Measurements from ENCODE around the gene ZNF365. TPM values are rescaled to one million over a fixed set of nuclear protein-coding genes. Genes with fewer than 3 reads are reported as not detected.
"Not testable (repeated sequence)": the region's sequence is repeated elsewhere in the genome, so short reads cannot be mapped to it uniquely, and the experiment has no call there.

The ZNF365 gene
- polyA plus RNA-seq, 1 donor, result 0.48 TPM

DNA sequence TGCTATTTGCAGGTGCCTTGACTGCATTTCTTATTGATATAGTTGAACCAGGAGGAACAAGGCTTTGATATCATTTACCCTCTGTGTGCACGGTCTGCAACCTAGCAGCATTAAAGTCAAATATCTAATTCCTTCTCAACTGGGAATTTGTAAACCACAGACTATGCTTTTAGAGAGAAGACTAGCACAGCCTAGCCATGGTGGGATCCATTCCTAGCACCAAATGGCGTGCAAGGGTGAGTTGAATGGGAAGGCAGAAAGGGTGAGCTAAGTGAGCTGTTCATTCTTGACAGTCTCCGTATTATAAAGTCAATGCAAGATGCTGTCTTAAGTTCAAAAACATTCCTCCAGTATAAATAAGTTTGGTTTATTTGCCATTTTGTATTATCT lies 2.9 kb downstream of the ZNF365 start:
- DNase-seq, result no peak
- WGBS (ENCODE audit: insufficient coverage, low lambda C conversion rate), result no CpG with 5 or more reads among the region's 3 CpGs
- no peak overlapping the region for H3K4me3 ChIP-seq (ENCODE audit: low read length)
- peaks cover 5% of the 10 kb centered on the region for H3K4me1 ChIP-seq (ENCODE audit: control insufficient read depth, insufficient read depth, low read length)
- no peak overlapping the region for H3K27ac ChIP-seq (ENCODE audit: low read length)
- no peaks in the 10 kb centered on the region for H3K9me3 ChIP-seq (ENCODE audit: control insufficient read depth, low read depth, low read length)
- H3K27me3 ChIP-seq (ENCODE audit: control insufficient read depth, insufficient read depth, low read length), result peaks cover 39% of the 10 kb centered on the region
- no peaks in the 10 kb centered on the region for H3K36me3 ChIP-seq (ENCODE audit: control insufficient read depth, insufficient read depth, low read length)

DNA sequence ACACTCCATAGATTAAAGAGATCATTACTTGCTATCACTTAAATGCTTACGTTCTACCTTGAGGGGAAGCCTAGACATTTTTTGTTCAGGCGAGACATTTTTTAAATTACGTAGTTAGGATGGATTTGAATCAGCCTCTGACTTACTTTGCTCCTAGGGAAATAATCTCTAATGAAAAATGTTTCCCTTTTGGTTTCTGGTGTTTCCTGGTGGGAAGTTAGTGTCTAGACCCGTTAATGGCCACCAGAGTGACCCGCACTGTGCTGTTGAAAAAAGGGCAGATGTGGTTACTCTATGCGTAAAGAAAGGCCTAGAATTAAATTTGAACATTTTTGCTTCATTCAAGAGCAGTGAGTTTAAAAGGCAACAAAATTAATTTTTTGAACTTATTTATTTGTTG lies 3.8 kb downstream of the ZNF365 start:
- 93% methylated on average over 5 of the region's 6 CpGs for WGBS (ENCODE audit: insufficient coverage, low lambda C conversion rate)
- Histone ChIP-seq H3K9me3 (ENCODE audit: control insufficient read depth, low read depth, low read length) (no peaks in the 10 kb centered on the region), H3K4me3 (ENCODE audit: low read length) (no peak overlapping the region), H3K4me1 (ENCODE audit: control insufficient read depth, insufficient read depth, low read length) (peaks cover 5% of the 10 kb centered on the region), H3K27me3 (ENCODE audit: control insufficient read depth, insufficient read depth, low read length) (peaks cover 34% of the 10 kb centered on the region), H3K36me3 (ENCODE audit: control insufficient read depth, insufficient read depth, low read length) (no peaks in the 10 kb centered on the region), H3K27ac (ENCODE audit: low read length) (no peak overlapping the region)
- no peak for DNase-seq

DNA sequence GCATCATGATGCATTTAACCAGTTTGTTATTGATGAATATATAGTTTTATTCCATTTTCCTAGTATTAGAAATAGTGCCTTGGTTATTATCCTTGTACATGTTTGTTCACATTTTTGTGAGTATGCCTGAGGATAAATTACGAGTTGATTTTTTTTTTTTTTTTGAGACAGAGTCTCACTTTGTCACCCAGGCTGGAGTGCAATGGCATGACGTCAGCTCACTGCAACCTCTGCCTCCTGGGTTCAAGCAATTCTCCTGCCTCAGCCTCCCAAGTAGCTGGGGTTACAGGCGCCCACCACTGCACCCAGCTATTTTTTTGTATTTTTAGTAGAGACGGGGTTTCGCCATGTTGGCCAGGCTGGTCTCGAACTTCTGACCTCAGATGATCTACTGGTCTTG lies 4.7 kb downstream of the ZNF365 start:
- DNase-seq; H3K27ac ChIP-seq (ENCODE audit: low read length); H3K4me3 ChIP-seq (ENCODE audit: low read length); H3K4me1 ChIP-seq (ENCODE audit: control insufficient read depth, insufficient read depth, low read length); H3K36me3 ChIP-seq (ENCODE audit: control insufficient read depth, insufficient read depth, low read length); H3K9me3 ChIP-seq (ENCODE audit: control insufficient read depth, low read depth, low read length): not testable (repeated sequence)
- 80% methylated on average over 1 of the region's 6 CpGs for WGBS (ENCODE audit: insufficient coverage, low lambda C conversion rate)
- H3K27me3 ChIP-seq (ENCODE audit: control insufficient read depth, insufficient read depth, low read length), result peaks cover 27% of the 10 kb centered on the region

DNA sequence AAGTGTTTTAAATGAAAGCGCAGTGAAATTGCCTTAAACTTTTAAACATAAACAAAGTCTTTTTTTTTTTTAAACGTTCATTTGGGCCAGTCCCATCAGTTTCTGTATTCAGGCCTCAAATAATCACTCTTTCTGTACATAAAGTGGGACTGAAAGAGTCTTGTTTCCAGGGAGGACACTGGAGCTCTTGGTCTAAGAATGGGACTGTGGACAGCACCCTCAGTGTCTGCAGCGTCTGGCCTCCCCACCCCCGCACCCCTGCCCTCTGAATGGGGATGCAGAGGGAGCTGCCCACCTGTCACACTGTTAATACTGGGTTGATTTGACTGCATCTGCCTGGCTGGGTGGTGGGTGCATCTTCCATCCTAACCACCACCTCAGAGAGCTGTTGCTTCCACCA lies 5.2 kb downstream of the ZNF365 start:
- Histone ChIP-seq H3K27ac (ENCODE audit: low read length) (no peak overlapping the region), H3K36me3 (ENCODE audit: control insufficient read depth, insufficient read depth, low read length) (no peaks in the 10 kb centered on the region), H3K4me3 (ENCODE audit: low read length) (no peak overlapping the region), H3K27me3 (ENCODE audit: control insufficient read depth, insufficient read depth, low read length) (peaks cover 23% of the 10 kb centered on the region), H3K4me1 (ENCODE audit: control insufficient read depth, insufficient read depth, low read length) (peaks cover 5% of the 10 kb centered on the region), H3K9me3 (ENCODE audit: control insufficient read depth, low read depth, low read length) (no peaks in the 10 kb centered on the region)
- WGBS (ENCODE audit: insufficient coverage, low lambda C conversion rate), result no CpG with 5 or more reads among the region's 4 CpGs
- DNase-seq, result no peak

DNA sequence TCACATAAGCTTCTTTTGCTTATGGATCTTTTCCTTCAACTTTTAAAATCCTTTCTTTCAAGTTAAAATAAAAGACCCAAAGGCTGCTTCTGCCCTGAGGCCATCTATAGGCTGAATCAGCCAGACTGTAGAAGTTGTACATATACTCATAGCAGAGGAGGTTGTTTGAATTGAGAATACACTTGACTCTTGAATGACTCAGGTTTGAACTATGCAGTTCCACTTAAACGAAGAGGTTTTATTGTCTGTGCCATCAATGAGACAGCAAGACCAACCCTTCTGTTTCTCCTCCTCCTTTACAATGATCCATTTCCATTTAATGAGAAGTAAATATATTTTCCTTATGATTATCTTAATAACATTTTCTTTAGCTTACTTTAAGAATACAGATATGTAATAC lies 5.8 kb downstream of the ZNF365 start:
- 0% methylated on average over 1 of the region's 1 CpG for WGBS (ENCODE audit: insufficient coverage, low lambda C conversion rate)
- Histone ChIP-seq H3K4me3 (ENCODE audit: low read length) (no peak overlapping the region), H3K9me3 (ENCODE audit: control insufficient read depth, low read depth, low read length) (no peaks in the 10 kb centered on the region), H3K27ac (ENCODE audit: low read length) (no peak overlapping the region), H3K4me1 (ENCODE audit: control insufficient read depth, insufficient read depth, low read length) (no peaks in the 10 kb centered on the region), H3K36me3 (ENCODE audit: control insufficient read depth, insufficient read depth, low read length) (no peaks in the 10 kb centered on the region), H3K27me3 (ENCODE audit: control insufficient read depth, insufficient read depth, low read length) (peaks cover 17% of the 10 kb centered on the region)
- DNase-seq, result no peak

DNA sequence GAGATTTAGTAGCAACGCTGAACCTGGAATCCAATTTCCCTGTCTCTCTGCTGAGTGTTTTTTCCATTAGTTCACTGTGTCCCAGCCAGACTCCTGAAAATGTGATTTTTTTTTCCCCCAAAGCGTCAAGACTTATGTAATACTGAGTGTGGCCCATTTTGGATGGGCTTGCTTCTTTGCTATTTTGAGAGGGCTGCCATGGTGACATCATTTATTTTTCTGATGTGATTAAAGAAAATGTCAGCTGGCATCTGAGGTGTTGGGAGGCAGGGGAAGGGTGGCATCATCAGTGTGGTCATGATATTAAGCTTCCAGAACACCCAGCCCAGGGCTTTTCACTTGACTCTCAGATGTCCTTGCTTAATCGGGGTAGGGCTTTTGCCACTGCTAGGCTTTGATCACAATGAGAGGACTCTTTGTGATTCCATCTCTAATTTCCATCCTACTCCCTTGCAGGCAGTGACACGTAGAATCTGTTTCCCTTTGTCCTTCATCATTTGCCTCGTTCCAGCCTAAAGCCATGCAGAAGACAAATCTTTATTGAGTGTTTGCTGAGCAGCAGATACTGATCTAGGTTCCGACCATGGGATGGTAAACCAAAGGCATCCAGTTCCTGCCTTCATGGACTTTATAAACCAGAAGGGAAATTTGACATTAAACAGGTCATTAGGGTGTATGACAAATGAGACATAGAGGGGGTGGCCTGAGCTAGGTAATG lies 7.4 kb downstream of the ZNF365 start:
- Histone ChIP-seq H3K4me1 (ENCODE audit: control insufficient read depth, insufficient read depth, low read length) (no peaks in the 10 kb centered on the region), H3K9me3 (ENCODE audit: control insufficient read depth, low read depth, low read length) (no peaks in the 10 kb centered on the region), H3K36me3 (ENCODE audit: control insufficient read depth, insufficient read depth, low read length) (no peaks in the 10 kb centered on the region), H3K27ac (ENCODE audit: low read length) (no peak overlapping the region), H3K27me3 (ENCODE audit: control insufficient read depth, insufficient read depth, low read length) (peaks cover 4% of the 10 kb centered on the region), H3K4me3 (ENCODE audit: low read length) (no peak overlapping the region)
- DNase-seq, result no peak
- 80% methylated on average over 1 of the region's 6 CpGs for WGBS (ENCODE audit: insufficient coverage, low lambda C conversion rate)

DNA sequence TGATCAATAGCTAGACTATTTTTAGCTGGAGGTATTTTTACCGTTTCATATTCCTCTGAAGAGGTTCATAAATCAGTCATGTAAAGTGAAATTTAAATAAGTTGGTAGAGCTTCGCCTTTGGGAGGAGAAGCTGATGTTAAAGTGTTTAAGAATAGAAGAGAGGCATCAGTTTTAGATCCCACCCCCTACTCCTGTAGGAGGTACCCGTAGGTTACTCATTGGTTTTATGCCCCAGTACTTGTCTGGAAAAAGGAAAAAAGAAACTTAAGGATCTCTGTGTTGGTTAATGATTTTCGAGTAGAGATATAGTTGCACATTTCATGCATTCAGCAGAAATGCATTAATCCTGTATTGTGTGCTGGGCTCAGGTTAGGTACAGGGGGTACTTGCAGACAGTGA lies 8.7 kb downstream of the ZNF365 start:
- no peaks in the 10 kb centered on the region for H3K36me3 ChIP-seq (ENCODE audit: control insufficient read depth, insufficient read depth, low read length)
- no peaks in the 10 kb centered on the region for H3K9me3 ChIP-seq (ENCODE audit: control insufficient read depth, low read depth, low read length)
- 94% methylated on average over 2 of the region's 4 CpGs for WGBS (ENCODE audit: insufficient coverage, low lambda C conversion rate)
- H3K4me1 ChIP-seq (ENCODE audit: control insufficient read depth, insufficient read depth, low read length), result no peaks in the 10 kb centered on the region
- no peak for DNase-seq
- H3K4me3 ChIP-seq (ENCODE audit: low read length), result no peak overlapping the region
- no peaks in the 10 kb centered on the region for H3K27me3 ChIP-seq (ENCODE audit: control insufficient read depth, insufficient read depth, low read length)
- no peak overlapping the region for H3K27ac ChIP-seq (ENCODE audit: low read length)

DNA sequence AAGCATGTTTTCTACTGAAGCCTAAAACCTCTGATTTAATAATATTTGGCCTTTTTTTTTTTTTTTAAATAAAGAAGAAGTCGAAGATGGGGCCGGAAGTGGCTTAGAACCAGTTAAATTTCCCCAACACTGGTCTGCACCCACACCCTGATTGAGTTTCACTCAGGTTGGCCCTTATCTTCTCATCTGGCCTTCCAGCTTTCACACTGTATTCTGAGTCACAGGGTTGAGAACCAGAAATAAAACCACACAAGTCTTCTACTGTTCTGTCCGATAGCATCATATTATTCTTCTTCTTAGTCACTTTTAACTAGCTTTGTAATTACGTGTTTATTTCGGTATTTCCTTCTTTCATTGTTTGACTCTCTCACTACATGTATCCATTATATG lies 9.9 kb downstream of the ZNF365 start:
- Histone ChIP-seq H3K27me3 (ENCODE audit: control insufficient read depth, insufficient read depth, low read length) (no peaks in the 10 kb centered on the region), H3K4me1 (ENCODE audit: control insufficient read depth, insufficient read depth, low read length) (no peaks in the 10 kb centered on the region), H3K9me3 (ENCODE audit: control insufficient read depth, low read depth, low read length) (no peaks in the 10 kb centered on the region), H3K4me3 (ENCODE audit: low read length) (no peak overlapping the region), H3K36me3 (ENCODE audit: control insufficient read depth, insufficient read depth, low read length) (no peaks in the 10 kb centered on the region), H3K27ac (ENCODE audit: low read length) (no peak overlapping the region)
- WGBS (ENCODE audit: insufficient coverage, low lambda C conversion rate), result 85% methylated on average over 3 of the region's 5 CpGs
- DNase-seq, result no peak

DNA sequence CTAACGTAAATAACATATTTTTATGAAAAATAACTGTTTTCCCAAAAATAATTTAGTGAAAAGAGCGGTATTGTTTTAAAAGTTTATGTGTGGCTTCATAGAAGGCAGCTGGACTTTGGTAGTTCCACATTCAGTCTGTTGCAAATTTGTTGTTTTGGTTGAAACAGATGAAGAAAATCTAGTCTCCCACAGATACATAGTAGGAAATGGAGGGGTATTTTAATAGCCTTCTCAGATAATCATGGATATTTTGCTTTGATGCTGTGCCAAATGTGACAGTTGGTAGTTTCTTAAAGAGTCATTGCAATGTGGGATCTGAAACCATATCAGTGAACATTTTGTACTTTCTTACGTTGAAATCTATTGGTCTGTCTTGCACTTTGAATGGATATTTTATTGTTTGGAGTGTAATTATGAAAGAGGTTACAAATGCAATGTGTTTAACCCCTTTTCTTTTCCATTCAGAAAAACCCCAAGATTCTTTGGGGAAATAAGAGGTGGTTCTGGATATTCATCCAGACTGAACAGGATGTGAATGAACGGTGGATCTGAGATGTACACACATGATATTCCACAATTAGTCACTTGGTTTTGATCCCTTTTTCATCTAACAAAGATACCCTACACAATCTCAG lies 10.4 kb downstream of the ZNF365 start:
- H3K27ac ChIP-seq (ENCODE audit: low read length), result no peak overlapping the region
- H3K9me3 ChIP-seq (ENCODE audit: control insufficient read depth, low read depth, low read length), result no peaks in the 10 kb centered on the region
- WGBS (ENCODE audit: insufficient coverage, low lambda C conversion rate), result 90% methylated on average over 3 of the region's 4 CpGs
- H3K27me3 ChIP-seq (ENCODE audit: control insufficient read depth, insufficient read depth, low read length), result no peaks in the 10 kb centered on the region
- H3K4me1 ChIP-seq (ENCODE audit: control insufficient read depth, insufficient read depth, low read length), result no peaks in the 10 kb centered on the region
- no peak for DNase-seq
- no peak overlapping the region for H3K4me3 ChIP-seq (ENCODE audit: low read length)
- no peaks in the 10 kb centered on the region for H3K36me3 ChIP-seq (ENCODE audit: control insufficient read depth, insufficient read depth, low read length)

DNA sequence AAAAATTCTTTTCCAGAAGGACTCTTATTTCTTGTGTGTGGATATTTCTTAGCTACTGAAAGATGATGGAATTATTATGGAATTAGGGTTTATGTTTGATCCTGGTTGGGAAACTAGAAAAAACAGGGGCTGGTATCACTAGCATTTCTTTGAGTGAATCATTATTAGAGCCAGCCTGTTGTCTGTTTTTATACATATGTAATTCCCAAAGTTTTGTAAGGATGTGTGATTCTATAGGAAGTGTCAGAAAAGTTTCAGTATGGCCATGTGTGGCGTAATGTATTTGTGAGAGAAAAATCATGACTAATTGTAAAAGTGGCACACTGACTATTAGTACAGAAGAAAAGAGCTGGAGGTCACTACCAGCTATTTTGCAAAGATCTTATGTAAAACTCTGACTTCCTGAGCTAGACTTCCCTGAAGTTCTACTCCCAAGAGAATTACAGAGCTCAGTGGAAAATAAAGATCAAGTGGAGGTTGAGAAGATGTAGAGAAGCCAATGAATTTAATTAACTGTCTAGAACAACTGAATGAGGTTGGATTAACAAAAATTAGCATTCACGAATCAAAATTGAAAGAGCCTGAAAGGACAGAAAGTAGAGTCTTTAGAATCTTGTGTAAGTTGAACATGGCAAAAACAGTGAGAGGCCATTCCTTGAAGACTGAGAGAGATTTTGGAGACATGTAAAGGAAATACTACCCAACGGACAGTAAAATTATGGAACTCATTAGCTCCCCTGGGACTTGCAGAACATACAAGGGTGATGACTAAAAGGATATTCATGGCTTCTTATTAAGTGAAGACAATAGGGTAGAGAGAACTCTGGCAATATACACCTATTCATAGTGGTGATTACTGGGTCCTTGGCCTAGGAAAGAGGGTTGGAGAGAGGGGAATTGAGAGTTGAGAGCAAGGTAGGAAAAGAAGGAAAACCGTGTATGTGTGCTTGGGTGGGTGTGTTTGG lies 12.5 kb downstream of the ZNF365 start:
- WGBS (ENCODE audit: insufficient coverage, low lambda C conversion rate), result 90% methylated on average over 2 of the region's 4 CpGs
- H3K27me3 ChIP-seq (ENCODE audit: control insufficient read depth, insufficient read depth, low read length), result no peaks in the 10 kb centered on the region
- no peaks in the 10 kb centered on the region for H3K9me3 ChIP-seq (ENCODE audit: control insufficient read depth, low read depth, low read length)
- H3K36me3 ChIP-seq (ENCODE audit: control insufficient read depth, insufficient read depth, low read length), result no peaks in the 10 kb centered on the region
- no peak overlapping the region for H3K27ac ChIP-seq (ENCODE audit: low read length)
- DNase-seq, result no peak
- no peaks in the 10 kb centered on the region for H3K4me1 ChIP-seq (ENCODE audit: control insufficient read depth, insufficient read depth, low read length)
- H3K4me3 ChIP-seq (ENCODE audit: low read length), result no peak overlapping the region
